ENCODE measurements around the gene DTNA. TPM values are rescaled to one million over a fixed set of nuclear protein-coding genes. Genes with fewer than 3 reads are reported as not detected.

Gene DTNA
- total and polyA plus RNA-seq, 5 donors from 2014 or later: not detected

DNA sequence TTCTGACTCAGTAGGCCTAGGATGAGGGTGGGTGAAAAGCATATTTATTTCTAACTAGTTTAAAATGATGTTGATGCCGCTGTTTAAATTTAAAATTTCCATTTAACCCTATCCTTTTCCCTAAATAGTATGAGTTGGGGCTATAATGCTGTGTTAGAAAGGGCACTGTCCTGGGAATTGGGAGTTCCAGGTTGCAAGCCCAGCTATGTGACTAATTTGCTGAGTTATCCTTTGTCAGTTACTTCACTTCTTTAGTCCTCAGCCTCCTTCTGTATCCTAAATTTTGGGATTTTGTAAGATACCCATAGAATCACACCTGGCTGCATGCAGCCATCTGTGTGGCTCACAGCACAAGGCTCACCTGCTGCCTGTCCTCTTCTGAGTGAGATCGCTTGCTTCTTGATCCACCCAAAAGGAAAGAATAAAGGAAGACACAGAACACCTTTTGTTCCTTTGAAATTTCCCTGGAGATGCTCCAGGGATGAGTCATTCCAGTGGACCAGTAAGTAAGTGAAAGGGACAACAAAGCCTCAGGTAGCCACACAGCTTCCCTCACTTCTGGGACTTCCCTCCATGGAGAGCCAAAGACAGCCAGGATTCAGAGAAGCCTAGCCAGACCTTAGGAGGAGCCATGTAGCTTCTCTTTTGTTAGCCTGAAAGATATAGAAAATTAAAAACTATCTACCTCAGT, 97.2 kb downstream of the DTNA start:
- H3K36me3 Mint-ChIP-seq: no peaks in the 10 kb centered on the region
- ATAC-seq (ENCODE audit: low read depth in 2 of 2): no peak

GRCh38 chr18:34808389-34808788, 98.3 kb downstream of the DTNA start:
- no peaks in the 10 kb centered on the region for H3K36me3 ChIP-seq (ENCODE audit: control insufficient read depth, insufficient read depth, low read length)
- H3K36me3 Mint-ChIP-seq: no peaks in the 10 kb centered on the region
- H3K9me3 ChIP-seq (ENCODE audit: control insufficient read depth in 2 of 2, low read length in 2 of 2): no peaks in the 10 kb centered on the region
- peaks cover 11% of the 10 kb centered on the region for H3K27me3 Mint-ChIP-seq
- H3K4me1 ChIP-seq (ENCODE audit: control insufficient read depth, insufficient read depth, low read length, poor library complexity, severe bottlenecking): no peaks in the 10 kb centered on the region
- H3K4me3 Mint-ChIP-seq: no peak overlapping the region
- DNase-seq: no peak
- no peaks in the 10 kb centered on the region for H3K27me3 ChIP-seq (ENCODE audit: control insufficient read depth, insufficient read depth, low read length)
- ATAC-seq (ENCODE audit: low read depth in 2 of 2): no peak
- no peak overlapping the region for H3K27ac Mint-ChIP-seq
- H3K4me3 ChIP-seq (ENCODE audit: low read depth, low read length): no peak overlapping the region
- H3K4me1 Mint-ChIP-seq: no peaks in the 10 kb centered on the region
- peaks cover 0 to 2% (median 0%) of the 10 kb centered on the region in 7 donors for H3K9me3 Mint-ChIP-seq
- H3K27ac ChIP-seq (ENCODE audit: insufficient read depth, low read length, poor library complexity, severe bottlenecking): no peak overlapping the region

More for the DNA sequence above, 97.2 kb downstream of the DTNA start:
- no peak overlapping the region for H3K4me3 ChIP-seq (ENCODE audit: low read depth, low read length)
- Mint-ChIP-seq H3K4me3 (no peak overlapping the region), H3K27ac (no peak overlapping the region), H3K9me3 (peaks cover 0 to 2% (median 0%) of the 10 kb centered on the region in 7 donors), H3K27me3 (peaks cover 7% of the 10 kb centered on the region), H3K4me1 (no peaks in the 10 kb centered on the region)
- H3K4me1 ChIP-seq (ENCODE audit: control insufficient read depth, insufficient read depth, low read length, poor library complexity, severe bottlenecking): no peaks in the 10 kb centered on the region
- no peaks in the 10 kb centered on the region for H3K36me3 ChIP-seq (ENCODE audit: control insufficient read depth, insufficient read depth, low read length)
- no peaks in the 10 kb centered on the region for H3K27me3 ChIP-seq (ENCODE audit: control insufficient read depth, insufficient read depth, low read length)
- no peak for DNase-seq
- no peak overlapping the region for H3K27ac ChIP-seq (ENCODE audit: insufficient read depth, low read length, poor library complexity, severe bottlenecking)
- H3K9me3 ChIP-seq (ENCODE audit: control insufficient read depth in 2 of 2, low read length in 2 of 2): no peaks in the 10 kb centered on the region

GRCh38 chr18:34809451-34810072, 99.5 kb downstream of the DTNA start:
- Histone ChIP-seq H3K4me1 (ENCODE audit: control insufficient read depth, insufficient read depth, low read length, poor library complexity, severe bottlenecking) (no peaks in the 10 kb centered on the region), H3K9me3 (ENCODE audit: control insufficient read depth in 2 of 2, low read length in 2 of 2) (no peaks in the 10 kb centered on the region), H3K27me3 (ENCODE audit: control insufficient read depth, insufficient read depth, low read length) (no peaks in the 10 kb centered on the region), H3K4me3 (ENCODE audit: low read depth, low read length) (no peak overlapping the region), H3K27ac (ENCODE audit: insufficient read depth, low read length, poor library complexity, severe bottlenecking) (no peak overlapping the region), H3K36me3 (ENCODE audit: control insufficient read depth, insufficient read depth, low read length) (no peaks in the 10 kb centered on the region)
- DNase-seq: no peak
- H3K4me3 Mint-ChIP-seq: no peak overlapping the region
- H3K36me3 Mint-ChIP-seq: no peaks in the 10 kb centered on the region
- peaks cover 0 to 2% (median 0%) of the 10 kb centered on the region in 7 donors for H3K9me3 Mint-ChIP-seq
- H3K4me1 Mint-ChIP-seq: no peaks in the 10 kb centered on the region
- peaks cover 11% of the 10 kb centered on the region for H3K27me3 Mint-ChIP-seq
- H3K27ac Mint-ChIP-seq: no peak overlapping the region
- ATAC-seq (ENCODE audit: low read depth in 2 of 2): no peak

- Histone ChIP-seq H3K9me3 (ENCODE audit: control insufficient read depth in 2 of 2, low read length in 2 of 2) (no peaks in the 10 kb centered on the region), H3K27me3 (ENCODE audit: control insufficient read depth, insufficient read depth, low read length) (no peaks in the 10 kb centered on the region), H3K27ac (ENCODE audit: insufficient read depth, low read length, poor library complexity, severe bottlenecking) (no peak overlapping the region), H3K4me1 (ENCODE audit: control insufficient read depth, insufficient read depth, low read length, poor library complexity, severe bottlenecking) (no peaks in the 10 kb centered on the region), H3K36me3 (ENCODE audit: control insufficient read depth, insufficient read depth, low read length) (no peaks in the 10 kb centered on the region), H3K4me3 (ENCODE audit: low read depth, low read length) (no peak overlapping the region)
- no peaks in the 10 kb centered on the region for H3K36me3 Mint-ChIP-seq
- ATAC-seq (ENCODE audit: low read depth in 2 of 2): no peak
- H3K27ac Mint-ChIP-seq: no peak overlapping the region
- H3K4me3 Mint-ChIP-seq: no peak overlapping the region
- H3K4me1 Mint-ChIP-seq: no peaks in the 10 kb centered on the region
- H3K27me3 Mint-ChIP-seq: peaks cover 10% of the 10 kb centered on the region
- H3K9me3 Mint-ChIP-seq: no peaks in the 10 kb centered on the region
- DNase-seq: no peak
These were observed 106.1 kb downstream of the DTNA start for GRCh38 chr18:34816183-34816582.

GRCh38 chr18:34817636-34818035, 107.5 kb downstream of the DTNA start:
- Histone ChIP-seq H3K4me3 (ENCODE audit: low read depth, low read length) (no peak overlapping the region), H3K4me1 (ENCODE audit: control insufficient read depth, insufficient read depth, low read length, poor library complexity, severe bottlenecking) (no peaks in the 10 kb centered on the region), H3K27me3 (ENCODE audit: control insufficient read depth, insufficient read depth, low read length) (no peaks in the 10 kb centered on the region), H3K36me3 (ENCODE audit: control insufficient read depth, insufficient read depth, low read length) (no peaks in the 10 kb centered on the region), H3K9me3 (ENCODE audit: control insufficient read depth in 2 of 2, low read length in 2 of 2) (no peaks in the 10 kb centered on the region), H3K27ac (ENCODE audit: insufficient read depth, low read length, poor library complexity, severe bottlenecking) (no peak overlapping the region)
- Mint-ChIP-seq H3K4me3 (no peak overlapping the region), H3K9me3 (no peaks in the 10 kb centered on the region), H3K27me3 (peaks cover 10% of the 10 kb centered on the region), H3K27ac (no peak overlapping the region), H3K4me1 (no peaks in the 10 kb centered on the region), H3K36me3 (no peaks in the 10 kb centered on the region)
- no peak for ATAC-seq (ENCODE audit: low read depth in 2 of 2)
- no peak for DNase-seq

DNA sequence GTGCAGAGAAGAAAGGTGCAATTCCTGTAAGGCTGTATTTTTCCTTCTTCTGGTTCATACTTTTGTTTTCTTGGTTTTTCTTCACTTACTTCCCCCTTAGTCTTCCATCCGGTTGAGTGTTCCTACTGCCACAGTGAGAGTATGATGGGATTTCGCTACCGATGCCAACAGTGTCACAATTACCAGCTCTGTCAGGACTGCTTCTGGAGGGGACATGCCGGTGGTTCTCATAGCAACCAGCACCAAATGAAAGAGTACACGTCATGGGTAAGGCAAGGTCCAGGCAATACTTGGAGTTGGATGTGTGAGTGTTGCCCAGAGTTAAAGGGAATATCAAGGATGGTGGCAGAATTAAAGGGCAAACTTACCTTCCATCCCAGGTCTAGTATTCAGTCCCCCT, 108.0 kb downstream of the DTNA start:
- ATAC-seq (ENCODE audit: low read depth in 2 of 2): no peak
- Mint-ChIP-seq H3K27ac (no peak overlapping the region), H3K4me1 (no peaks in the 10 kb centered on the region), H3K27me3 (peaks cover 6% of the 10 kb centered on the region), H3K36me3 (no peaks in the 10 kb centered on the region), H3K4me3 (no peak overlapping the region), H3K9me3 (no peaks in the 10 kb centered on the region)
- Histone ChIP-seq H3K27me3 (ENCODE audit: control insufficient read depth, insufficient read depth, low read length) (no peaks in the 10 kb centered on the region), H3K36me3 (ENCODE audit: control insufficient read depth, insufficient read depth, low read length) (no peaks in the 10 kb centered on the region), H3K9me3 (ENCODE audit: control insufficient read depth in 2 of 2, low read length in 2 of 2) (no peaks in the 10 kb centered on the region), H3K4me3 (ENCODE audit: low read depth, low read length) (no peak overlapping the region), H3K27ac (ENCODE audit: insufficient read depth, low read length, poor library complexity, severe bottlenecking) (no peak overlapping the region), H3K4me1 (ENCODE audit: control insufficient read depth, insufficient read depth, low read length, poor library complexity, severe bottlenecking) (no peaks in the 10 kb centered on the region)
- no peak for DNase-seq

- no peaks in the 10 kb centered on the region for H3K4me1 ChIP-seq (ENCODE audit: control insufficient read depth, insufficient read depth, low read length, poor library complexity, severe bottlenecking)
- no peak overlapping the region for H3K4me3 ChIP-seq (ENCODE audit: low read depth, low read length)
- Mint-ChIP-seq H3K27me3 (peaks cover 12% of the 10 kb centered on the region), H3K27ac (no peak overlapping the region), H3K4me3 (no peak overlapping the region), H3K4me1 (no peaks in the 10 kb centered on the region), H3K36me3 (no peaks in the 10 kb centered on the region), H3K9me3 (peaks cover 0 to 2% (median 0%) of the 10 kb centered on the region in 7 donors)
- H3K27me3 ChIP-seq (ENCODE audit: control insufficient read depth, insufficient read depth, low read length): no peaks in the 10 kb centered on the region
- ATAC-seq (ENCODE audit: low read depth in 2 of 2) (no peak), DNase-seq (no peak)
- H3K36me3 ChIP-seq (ENCODE audit: control insufficient read depth, insufficient read depth, low read length): no peaks in the 10 kb centered on the region
- H3K9me3 ChIP-seq (ENCODE audit: control insufficient read depth in 2 of 2, low read length in 2 of 2): no peaks in the 10 kb centered on the region
- H3K27ac ChIP-seq (ENCODE audit: insufficient read depth, low read length, poor library complexity, severe bottlenecking): no peak overlapping the region
These were observed 110.4 kb downstream of the DTNA start for GRCh38 chr18:34820360-34821065.
